ENCODE results near the gene MEIOB. TPM values are rescaled to one million over a fixed set of nuclear protein-coding genes. Genes with fewer than 3 reads are reported as not detected.

MEIOB gene
- total and polyA plus RNA-seq, 4 donors: 0.21 to 0.28 TPM; not detected in 2

GRCh38 chr16:1784977-1785845 lies 86.8 kb downstream of the MEIOB start:
- Histone ChIP-seq H3K27me3 (ENCODE audit: control insufficient read depth in 3 of 3, insufficient read depth in 3 of 3, low read length in 2 of 3) (no peaks in the 10 kb centered on the region), H3K9ac (ENCODE audit: insufficient read depth in 1 of 2, low read length in 2 of 2) (no peak overlapping the region), H3K9me3 (ENCODE audit: control insufficient read depth in 4 of 4, insufficient read depth in 3 of 4, low read length in 3 of 4) (no peaks in the 10 kb centered on the region), H3K4me3 (no peak overlapping the region), H3K4me1 (ENCODE audit: control insufficient read depth in 5 of 5, insufficient read depth in 5 of 5, low read length in 5 of 5) (peaks cover 0 to 14% (median 6%) of the 10 kb centered on the region in 5 donors), H3K36me3 (ENCODE audit: control insufficient read depth in 4 of 4, insufficient read depth in 4 of 4, low read length in 4 of 4) (peaks cover 0 to 43% (median 4%) of the 10 kb centered on the region in 4 donors), H3K27ac (ENCODE audit: low read depth in 1 of 2, low read length in 1 of 2) (no peak overlapping the region)
- ATAC-seq (ENCODE audit: insufficient read depth, low FRiP score) (no peak), DNase-seq (peak in 1 of 3 donors; percentile 11)
- 93 to 95% methylated on average over 26 of the region's 26 CpGs for WGBS, 2 donors
- TF ChIP-seq CTCF (IDR thresholded peaks at IDR 0.05; ENCODE audit: control extremely low read depth, extremely low read depth): no peak

Other genes with a start within 250 kb of the MEIOB start
- gene JPT2, start 193.9 kb downstream of the MEIOB start, total RNA-seq: 10 to 100 TPM; 53.4 to 71.9 TPM
- 10 to 100 TPM; 28.7 to 49.7 TPM for gene JPT2, start 193.9 kb downstream of the MEIOB start, polyA plus RNA-seq
- 10 to 100 TPM; 51.5 to 75.7 TPM for gene MAPK8IP3, start 166.0 kb downstream of the MEIOB start, total RNA-seq
- gene MAPK8IP3, start 166.0 kb downstream of the MEIOB start, polyA plus RNA-seq: 10 to 100 TPM; 40.3 to 76.7 TPM
- gene NME3, start 100.6 kb downstream of the MEIOB start, total RNA-seq: 10 to 100 TPM; 25.1 to 66.1 TPM
- gene NME3, start 100.6 kb downstream of the MEIOB start, polyA plus RNA-seq: 100 to 1,000 TPM in 1 of 2 donors, 10 to 100 TPM in 1; 67.6 to 197 TPM
- 10 to 100 TPM; 10.0 to 30.2 TPM for gene EME2, start 99.4 kb downstream of the MEIOB start, total RNA-seq
- gene EME2, start 99.4 kb downstream of the MEIOB start, polyA plus RNA-seq: 1 to 10 TPM; 8.6 to 9.5 TPM
- gene MRPS34, start 99.0 kb downstream of the MEIOB start, total RNA-seq: 10 to 100 TPM; 40.1 to 90.7 TPM
- gene MRPS34, start 99.0 kb downstream of the MEIOB start, polyA plus RNA-seq: 100 to 1,000 TPM; 110 TPM
- gene SPSB3, start 89.6 kb downstream of the MEIOB start, total RNA-seq: 10 to 100 TPM; 39.8 to 55.3 TPM
- gene SPSB3, start 89.6 kb downstream of the MEIOB start, polyA plus RNA-seq: 10 to 100 TPM; 46.5 to 76.1 TPM
- 10 to 100 TPM; 38.9 to 64.2 TPM for gene NUBP2, start 89.2 kb downstream of the MEIOB start, total RNA-seq
- 10 to 100 TPM; 67.1 to 70.2 TPM for gene NUBP2, start 89.2 kb downstream of the MEIOB start, polyA plus RNA-seq
- gene IGFALS, start 78.5 kb downstream of the MEIOB start, total RNA-seq: 1 to 10 TPM; 1.4 to 4.4 TPM
- 1 to 10 TPM; 1.2 to 1.7 TPM for gene IGFALS, start 78.5 kb downstream of the MEIOB start, polyA plus RNA-seq
- gene HAGH, start 45.3 kb downstream of the MEIOB start, total RNA-seq: 10 to 100 TPM; 51.2 to 69.3 TPM
- gene HAGH, start 45.3 kb downstream of the MEIOB start, polyA plus RNA-seq: 10 to 100 TPM; 91.2 to 99.7 TPM
- 10 to 100 TPM; 24.5 to 26.8 TPM for gene FAHD1, start 45.0 kb downstream of the MEIOB start, total RNA-seq
- gene FAHD1, start 45.0 kb downstream of the MEIOB start, polyA plus RNA-seq: 10 to 100 TPM; 17.2 to 32.1 TPM
- gene HS3ST6, start 46.3 kb upstream of the MEIOB start, total RNA-seq: 1 to 10 TPM in 1 of 2 donors, under 1 TPM in 1; 0.40 to 5.9 TPM
- 1 to 10 TPM in 1 of 2 donors, under 1 TPM in 1; 0.71 to 2.1 TPM for gene HS3ST6, start 46.3 kb upstream of the MEIOB start, polyA plus RNA-seq
- 10 to 100 TPM; 11.1 to 52.1 TPM for gene MSRB1, start 71.0 kb upstream of the MEIOB start, total RNA-seq
- gene MSRB1, start 71.0 kb upstream of the MEIOB start, polyA plus RNA-seq: 100 to 1,000 TPM in 1 of 2 donors, 10 to 100 TPM in 1; 50.2 to 164 TPM
- gene RPL3L, start 82.5 kb upstream of the MEIOB start, total RNA-seq: not detected
- gene RPL3L, start 82.5 kb upstream of the MEIOB start, polyA plus RNA-seq: under 1 TPM; 0.01 to 0.04 TPM
- gene NDUFB10, start 87.4 kb upstream of the MEIOB start, total RNA-seq: 100 to 1,000 TPM; 107 to 124 TPM
- 100 to 1,000 TPM; 139 to 187 TPM for gene NDUFB10, start 87.4 kb upstream of the MEIOB start, polyA plus RNA-seq
- 1,000 to 10,000 TPM; 1,331 to 2,412 TPM for gene RPS2, start 92.7 kb upstream of the MEIOB start, total RNA-seq
- gene RPS2, start 92.7 kb upstream of the MEIOB start, polyA plus RNA-seq: 1,000 to 10,000 TPM; 3,147 to 5,214 TPM
- gene RNF151, start 94.7 kb upstream of the MEIOB start, total RNA-seq: not detected
- under 1 TPM in 1 of 2 donors, not detected in 1; 0.15 TPM for gene RNF151, start 94.7 kb upstream of the MEIOB start, polyA plus RNA-seq
- 10 to 100 TPM; 23.9 to 35.4 TPM for gene TBL3, start 99.9 kb upstream of the MEIOB start, total RNA-seq
- 10 to 100 TPM; 52.8 to 58.8 TPM for gene TBL3, start 99.9 kb upstream of the MEIOB start, polyA plus RNA-seq
- gene NOXO1, start 109.3 kb upstream of the MEIOB start, total RNA-seq: 1 to 10 TPM in 1 of 2 donors, under 1 TPM in 1; 0.28 to 4.5 TPM
- gene NOXO1, start 109.3 kb upstream of the MEIOB start, polyA plus RNA-seq: 1 to 10 TPM; 2.0 to 7.3 TPM
- gene GFER, start 112.0 kb upstream of the MEIOB start, total RNA-seq: 10 to 100 TPM in 1 of 2 donors, 1 to 10 TPM in 1; 7.4 to 32.6 TPM
- gene GFER, start 112.0 kb upstream of the MEIOB start, polyA plus RNA-seq: 10 to 100 TPM; 18.6 to 63.5 TPM
- gene SYNGR3, start 117.8 kb upstream of the MEIOB start, total RNA-seq: under 1 TPM; 0.40 to 0.46 TPM
- gene SYNGR3, start 117.8 kb upstream of the MEIOB start, polyA plus RNA-seq: under 1 TPM; 0.10 to 0.69 TPM
- 10 to 100 TPM; 13.9 to 49.8 TPM for gene ZNF598, start 137.7 kb upstream of the MEIOB start, total RNA-seq
- gene ZNF598, start 137.7 kb upstream of the MEIOB start, polyA plus RNA-seq: 10 to 100 TPM; 29.1 to 42.8 TPM
- gene NPW, start 147.6 kb upstream of the MEIOB start, total RNA-seq: 1 to 10 TPM in 1 of 2 donors, under 1 TPM in 1; 0.71 to 1.3 TPM
- under 1 TPM; 0.12 to 0.34 TPM for gene NPW, start 147.6 kb upstream of the MEIOB start, polyA plus RNA-seq
- gene NHERF2, start 154.7 kb upstream of the MEIOB start, total RNA-seq: 100 to 1,000 TPM; 142 to 468 TPM
- gene NHERF2, start 154.7 kb upstream of the MEIOB start, polyA plus RNA-seq: 100 to 1,000 TPM; 192 to 297 TPM
- gene NTHL1, start 175.7 kb upstream of the MEIOB start, total RNA-seq: 10 to 100 TPM; 19.3 to 37.8 TPM
- 10 to 100 TPM; 20.4 to 43.5 TPM for gene NTHL1, start 175.7 kb upstream of the MEIOB start, polyA plus RNA-seq
- 100 to 1,000 TPM in 1 of 2 donors, 10 to 100 TPM in 1; 93.4 to 146 TPM for gene TSC2, start 175.8 kb upstream of the MEIOB start, total RNA-seq
- gene TSC2, start 175.8 kb upstream of the MEIOB start, polyA plus RNA-seq: 10 to 100 TPM; 36.5 to 51.9 TPM

Measured in lung (tissue), 12 donors.